DND-41 (cell line): ENCODE measurements around the gene BTNL3.
"Not testable (repeated sequence)": the region's sequence is repeated elsewhere in the genome, so short reads cannot be mapped to it uniquely, and the experiment has no call there.

Experiments
- ATAC-seq: fragments of 200-7000 bp; cut with Tn5 transposase; 3 replicates; pipeline ENCODE4 v1.9.1; 2021; ENCODE audit warnings: low read depth; ENCODE audit not compliant: insufficient read depth
- DNase-seq: peaks from one replicate; pipeline ENCODE4 v3.0.0-alpha.2; 2020
- H2AFZ ChIP-seq: 2 replicates; pipeline ENCODE4 v1.6.0; 2012; ENCODE audit warnings: low read depth, low read length
- H3K27ac ChIP-seq: 2 replicates; pipeline ENCODE4 v1.5.1; 2012; ENCODE audit warnings: low read length, inconsistent platforms
- H3K27me3 ChIP-seq: fragments of 200-600 bp; sonication (generic); 2 replicates; pipeline ENCODE4 v1.6.0; 2012; ENCODE audit warnings: low read length, mild to moderate bottlenecking, inconsistent platforms; ENCODE audit not compliant: insufficient read depth, poor library complexity
- H3K36me3 ChIP-seq: 2 replicates; pipeline ENCODE4 v1.5.1; 2012; ENCODE audit warnings: low read length, inconsistent platforms; ENCODE audit not compliant: insufficient read depth
- H3K4me1 ChIP-seq: 2 replicates; pipeline ENCODE4 v1.5.1; 2012; ENCODE audit warnings: mild to moderate bottlenecking, low read length; ENCODE audit not compliant: insufficient read depth
- H3K4me2 ChIP-seq: 2 replicates; pipeline ENCODE4 v1.6.0; 2012; ENCODE audit warnings: mild to moderate bottlenecking, moderate library complexity, low read length, inconsistent platforms; ENCODE audit not compliant: insufficient read depth
- H3K4me3 ChIP-seq, 2 experiments: fragments of 200-600 bp in 1 of 2; shearing (Covaris generic) in 1 of 2; 2 replicates each; pipeline ENCODE4 v1.5.1; 2012 to 2016; ENCODE audit warnings: inconsistent platforms in 2 of 2, low read length in 2 of 2, mild to moderate bottlenecking in 2 of 2, low read depth in 1 of 2, moderate library complexity in 1 of 2
- H3K79me2 ChIP-seq: 2 replicates; pipeline ENCODE4 v1.6.0; 2012; ENCODE audit warnings: low read length, inconsistent platforms; ENCODE audit not compliant: insufficient read depth
- H3K9ac ChIP-seq: 2 replicates; pipeline ENCODE4 v1.6.0; 2012; ENCODE audit warnings: low read depth, mild to moderate bottlenecking, inconsistent platforms, low read length, moderate library complexity
- H3K9me3 ChIP-seq: 2 replicates; pipeline ENCODE4 v1.5.1; 2012; ENCODE audit warnings: low read length, moderate library complexity, mild to moderate bottlenecking, inconsistent platforms; ENCODE audit not compliant: insufficient read depth, severe bottlenecking
- H4K20me1 ChIP-seq: 2 replicates; pipeline ENCODE4 v1.6.0; 2012; ENCODE audit warnings: low read length; ENCODE audit not compliant: insufficient read depth
- CTCF ChIP-seq: IDR thresholded peaks from 2 replicates; pipeline ENCODE4 v1.5.1; 2012; ENCODE audit warnings: borderline replicate concordance, low read length, moderate library complexity, mild to moderate bottlenecking; ENCODE audit not compliant: poor library complexity, severe bottlenecking; ENCODE audit errors: extremely low read depth
- EZH2 ChIP-seq: IDR thresholded peaks from 3 replicates; pipeline ENCODE4 v1.6.1; 2012; ENCODE audit warnings: borderline replicate concordance, low read depth, mild to moderate bottlenecking, moderate library complexity, low read length, inconsistent platforms; ENCODE audit not compliant: severe bottlenecking

The BTNL3 gene

GRCh38 chr5:181044093-181044599 is 55.5 kb downstream of the BTNL3 start:
- no peak overlapping the region for H3K4me2 ChIP-seq

GRCh38 chr5:181044662-181045305 is 56.1 kb downstream of the BTNL3 start:
- Histone ChIP-seq H2AFZ (no peak overlapping the region), H3K9me3 (no peaks in the 10 kb centered on the region), H3K27ac (no peak overlapping the region), H3K79me2 (no peaks in the 10 kb centered on the region), H4K20me1 (no peaks in the 10 kb centered on the region), H3K4me1 (no peaks in the 10 kb centered on the region), H3K27me3 (peaks cover 27% of the 10 kb centered on the region), H3K36me3 (no peaks in the 10 kb centered on the region), H3K4me3 (no peak overlapping the region), H3K9ac (no peak overlapping the region), H3K4me2 (no peak overlapping the region)
- DNase-seq, result no peak
- no peak for ATAC-seq
- no peak for TF ChIP-seq EZH2
- no peak for TF ChIP-seq CTCF

More at GRCh38 chr5:181044093-181044599, 55.5 kb downstream of the BTNL3 start:
- Histone ChIP-seq H3K4me1 (no peaks in the 10 kb centered on the region), H3K36me3 (no peaks in the 10 kb centered on the region), H3K79me2 (no peaks in the 10 kb centered on the region), H3K4me3 (no peak overlapping the region), H3K27ac (no peak overlapping the region), H4K20me1 (no peaks in the 10 kb centered on the region), H3K27me3 (peaks cover 29% of the 10 kb centered on the region), H3K9me3 (no peaks in the 10 kb centered on the region), H2AFZ (no peak overlapping the region), H3K9ac (no peak overlapping the region)
- DNase-seq, result no peak
- no peak for ATAC-seq
- TF ChIP-seq EZH2 (no peak), CTCF (no peak)

GRCh38 chr5:181045316-181045715 is 56.7 kb downstream of the BTNL3 start:
- Histone ChIP-seq H3K4me3 (no peak overlapping the region), H3K36me3 (no peaks in the 10 kb centered on the region), H3K4me2 (no peak overlapping the region), H3K4me1 (no peaks in the 10 kb centered on the region), H3K9me3 (no peaks in the 10 kb centered on the region), H3K79me2 (no peaks in the 10 kb centered on the region), H2AFZ (no peak overlapping the region), H3K27ac (no peak overlapping the region), H3K9ac (no peak overlapping the region), H4K20me1 (no peaks in the 10 kb centered on the region), H3K27me3 (peaks cover 25% of the 10 kb centered on the region)
- no peak for DNase-seq
- TF ChIP-seq EZH2 (no peak), CTCF (no peak)
- no peak for ATAC-seq

GRCh38 chr5:181045857-181046256 is 57.2 kb downstream of the BTNL3 start:
- not testable (repeated sequence) for H3K27ac ChIP-seq, H4K20me1 ChIP-seq, H3K9me3 ChIP-seq, H3K79me2 ChIP-seq, DNase-seq, H2AFZ ChIP-seq, H3K36me3 ChIP-seq, H3K4me1 ChIP-seq, H3K4me2 ChIP-seq, H3K9ac ChIP-seq, ATAC-seq, H3K4me3 ChIP-seq
- H3K27me3 ChIP-seq, result peaks cover 25% of the 10 kb centered on the region
